Measurements from ENCODE around the gene SLC4A7.
"Not testable (repeated sequence)": the region's sequence is repeated elsewhere in the genome, so short reads cannot be mapped to it uniquely, and the experiment has no call there.

The SLC4A7 gene

DNA sequence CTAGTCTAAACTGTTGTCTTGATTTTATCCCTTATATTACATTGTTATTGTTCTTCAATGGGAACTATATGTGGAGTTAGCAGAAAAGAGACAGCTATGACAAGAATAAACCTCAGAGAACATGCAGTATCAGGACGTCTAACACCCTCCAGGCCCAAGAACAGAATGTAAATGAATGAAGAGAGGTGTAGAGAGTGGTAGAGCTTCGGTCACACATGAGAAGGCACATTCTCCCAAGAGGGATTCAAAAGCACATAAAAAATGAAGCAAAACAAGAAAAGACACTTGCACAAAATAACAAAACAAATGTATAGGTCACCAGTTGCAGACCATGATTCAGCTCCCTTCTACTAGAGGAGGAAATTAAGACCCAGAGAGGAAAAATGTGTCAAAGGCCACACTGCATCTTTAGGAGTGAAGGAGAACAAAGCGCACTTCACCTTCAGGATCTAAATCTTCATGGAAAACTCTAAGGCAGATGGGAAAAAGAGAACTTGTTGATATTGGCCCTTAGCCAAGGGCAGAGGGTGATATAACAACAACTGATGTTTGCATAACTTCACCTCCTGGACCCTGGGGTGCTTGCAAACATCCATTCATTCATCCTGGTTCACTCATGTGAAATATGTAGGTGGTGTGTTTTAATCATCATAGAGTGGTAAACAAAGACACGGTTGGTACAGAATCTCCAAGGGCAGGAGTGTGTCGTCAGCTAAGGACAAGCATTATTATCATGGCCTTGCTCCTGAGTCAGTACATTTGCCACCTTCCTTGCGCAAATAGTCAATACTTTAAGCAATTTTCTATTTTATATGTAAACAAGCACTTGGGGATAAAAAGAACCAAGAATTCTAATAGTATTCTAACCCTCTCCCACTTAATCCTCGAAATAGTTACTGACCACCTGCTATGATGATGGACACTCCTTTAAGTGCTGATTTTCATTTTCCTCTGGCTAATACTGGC, 123.8 kb downstream of the SLC4A7 start:
- DNase-seq (ENCODE audit: low read depth, low spot score) = peak; percentile 63

DNA sequence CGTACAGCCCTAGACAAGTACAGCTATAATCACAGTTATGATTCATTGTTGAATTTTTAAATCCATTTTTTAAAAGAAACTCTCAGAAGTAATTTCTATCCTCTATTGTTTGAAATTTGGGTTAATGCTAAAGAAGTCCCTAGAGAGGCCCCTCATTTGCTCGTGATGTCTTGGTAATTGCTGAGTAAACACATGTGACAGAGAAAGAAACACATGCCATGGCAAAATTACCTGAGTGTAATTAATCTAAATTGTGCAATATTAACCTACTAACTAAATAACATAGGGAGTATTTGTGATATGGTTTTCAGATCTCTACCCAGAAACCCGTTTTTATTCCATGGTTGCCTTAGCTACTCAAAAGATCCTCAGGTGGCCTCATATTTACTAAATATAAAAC, 125.8 kb downstream of the SLC4A7 start:
- no peak for DNase-seq (ENCODE audit: low read depth, low spot score)

- no peak for DNase-seq (ENCODE audit: low read depth, low spot score)
Measured at GRCh38 chr3:27357665-27358258, 126.4 kb downstream of the SLC4A7 start.

DNA sequence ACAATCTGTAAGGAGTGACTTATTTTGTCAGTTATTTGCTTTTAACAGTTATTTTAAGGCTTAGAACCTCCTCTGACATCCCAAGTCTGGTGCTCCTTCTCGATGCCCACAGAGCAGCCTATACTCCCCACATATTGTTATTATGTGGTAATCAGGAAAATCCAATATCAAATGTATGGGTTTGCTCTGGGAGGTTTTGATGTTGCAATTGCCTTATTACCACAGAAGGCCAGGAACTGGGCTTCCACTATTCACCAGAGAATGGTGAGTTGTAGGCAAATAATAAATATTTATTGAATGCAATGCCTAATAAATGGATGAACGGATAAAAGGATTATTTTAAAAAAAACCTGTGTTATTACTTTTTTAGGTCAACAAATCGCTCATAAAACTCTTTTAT, 127.2 kb downstream of the SLC4A7 start:
- DNase-seq (ENCODE audit: low read depth, low spot score) = no peak

GRCh38 chr3:27354588-27355203, 129.5 kb downstream of the SLC4A7 start:
- no peak for DNase-seq (ENCODE audit: low read depth, low spot score)

- no peak for DNase-seq (ENCODE audit: low read depth, low spot score)
Measured at GRCh38 chr3:27354161-27354560, 130.0 kb downstream of the SLC4A7 start.

GRCh38 chr3:27353221-27353620, 131.0 kb downstream of the SLC4A7 start:
- DNase-seq (ENCODE audit: low read depth, low spot score) = no peak

- DNase-seq (ENCODE audit: low read depth, low spot score) = no peak
Measured at GRCh38 chr3:27352047-27352446, 132.1 kb downstream of the SLC4A7 start.

DNA sequence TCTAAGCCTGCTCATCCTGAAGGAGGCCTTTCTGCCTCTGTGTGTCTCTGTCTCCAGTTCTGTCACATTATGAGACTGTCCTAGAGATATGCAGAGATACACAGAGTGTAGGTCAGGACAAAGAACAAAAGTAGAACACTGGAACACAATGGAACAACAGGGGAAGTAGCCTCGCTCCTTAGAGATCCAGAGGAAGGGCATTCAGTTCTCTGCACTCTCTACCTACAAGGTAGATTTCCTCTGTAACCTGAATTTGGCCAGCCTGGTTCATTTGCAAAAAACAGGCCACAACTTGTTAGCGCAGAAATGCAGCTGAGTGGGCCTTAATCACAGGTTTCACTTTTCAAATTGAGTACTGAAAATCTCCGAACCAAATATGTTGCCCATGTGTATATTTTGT, 134.4 kb downstream of the SLC4A7 start:
- DNase-seq (ENCODE audit: low read depth, low spot score) = no peak

DNA sequence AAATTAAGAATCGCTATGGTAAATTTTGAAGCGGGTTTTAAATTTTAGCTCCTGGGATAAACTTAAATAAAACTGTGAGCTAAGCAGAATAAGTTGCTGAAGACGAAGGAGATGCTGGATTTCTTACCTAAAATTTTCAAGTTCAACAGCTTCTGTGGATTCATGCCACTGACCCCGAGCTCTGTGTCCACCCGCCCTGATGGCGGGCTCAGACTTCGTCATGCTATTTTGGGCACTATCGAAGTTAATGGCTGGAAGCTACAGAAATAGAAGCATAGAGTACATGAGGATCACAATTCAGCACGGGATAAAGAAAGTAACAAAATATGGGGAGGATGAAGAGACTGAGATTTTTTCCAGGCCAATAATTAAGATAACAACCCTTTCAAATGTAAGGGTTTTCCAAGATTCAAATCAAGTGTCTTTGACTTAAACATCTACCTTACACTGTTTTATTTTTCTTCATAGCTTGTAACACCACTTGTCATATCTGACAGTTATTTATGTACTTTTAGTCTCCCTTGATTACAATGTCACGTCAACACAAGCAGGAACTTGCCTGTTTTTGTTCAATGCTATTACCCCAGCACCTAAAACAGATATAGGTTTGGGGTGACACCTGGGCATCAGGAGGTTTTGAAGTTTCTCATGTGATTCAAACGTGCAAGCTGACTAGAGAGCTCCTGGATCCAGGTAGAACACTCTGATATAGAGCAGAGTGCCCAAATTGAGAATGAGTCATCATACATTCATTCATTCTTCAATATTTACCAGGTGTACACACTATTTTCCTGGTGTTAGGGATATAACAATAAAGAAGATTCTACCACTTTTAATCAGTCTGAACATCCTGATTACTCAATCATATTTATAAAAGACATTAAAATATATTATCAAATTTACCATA, 138.0 kb downstream of the SLC4A7 start:
- no peak for DNase-seq (ENCODE audit: low read depth, low spot score)

GRCh38 chr3:27345493-27345892, 138.7 kb downstream of the SLC4A7 start:
- no peak for DNase-seq (ENCODE audit: low read depth, low spot score)

GRCh38 chr3:27345045-27345444, 139.1 kb downstream of the SLC4A7 start:
- DNase-seq (ENCODE audit: low read depth, low spot score) = no peak

- DNase-seq (ENCODE audit: low read depth, low spot score) = no peak
Measured at GRCh38 chr3:27344192-27344591, 140.0 kb downstream of the SLC4A7 start.

DNA sequence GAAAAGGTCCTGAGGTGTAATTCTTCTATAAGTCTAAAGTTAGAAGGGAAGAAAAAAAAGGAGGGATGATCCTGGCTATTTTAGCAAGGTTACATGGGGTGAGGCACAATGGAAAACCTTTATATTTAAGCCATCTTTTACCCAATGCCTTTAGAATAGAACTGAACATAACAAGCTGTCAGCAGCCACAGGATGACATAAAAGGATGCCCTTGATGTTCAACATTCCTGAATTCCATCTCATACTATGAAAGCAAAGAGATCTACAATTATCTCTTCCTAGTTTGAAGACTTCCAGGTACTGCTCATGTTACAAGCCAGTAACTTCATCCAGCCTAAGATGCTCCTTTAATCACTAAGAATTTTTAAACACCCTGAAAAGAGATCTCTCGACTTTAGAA, 141.9 kb downstream of the SLC4A7 start:
- no peak for DNase-seq (ENCODE audit: low read depth, low spot score)

- DNase-seq (ENCODE audit: low read depth, low spot score) = no peak
Measured at GRCh38 chr3:27340534-27340933, 143.7 kb downstream of the SLC4A7 start.

DNA sequence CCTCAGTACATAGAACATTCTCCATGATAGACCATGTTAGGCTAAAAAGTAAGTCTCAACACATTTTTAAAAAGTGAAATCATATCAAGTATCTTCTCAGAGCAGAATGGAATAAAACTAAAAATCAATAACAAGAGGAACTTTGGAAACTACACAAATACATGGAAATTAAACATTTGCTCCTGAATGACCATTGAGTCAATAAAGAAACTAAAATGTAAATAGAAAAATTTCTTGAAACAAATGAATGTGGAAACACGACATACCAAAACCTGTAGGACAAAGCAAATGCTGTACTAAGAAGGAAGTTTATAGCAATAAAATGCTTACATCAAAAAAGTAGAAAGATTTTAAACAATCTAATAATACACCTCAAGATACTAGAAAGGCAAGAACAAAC, 148.6 kb downstream of the SLC4A7 start:
- DNase-seq (ENCODE audit: low read depth, low spot score) = no peak

GRCh38 chr3:27333843-27334242, 150.3 kb downstream of the SLC4A7 start:
- DNase-seq (ENCODE audit: low read depth, low spot score) = no peak

- DNase-seq (ENCODE audit: low read depth, low spot score) = not testable (repeated sequence)
Measured at GRCh38 chr3:27328982-27329762, 155.0 kb downstream of the SLC4A7 start.

- DNase-seq (ENCODE audit: low read depth, low spot score) = peak; percentile 37
Measured at GRCh38 chr3:27326629-27327545, 157.3 kb downstream of the SLC4A7 start.

DNA sequence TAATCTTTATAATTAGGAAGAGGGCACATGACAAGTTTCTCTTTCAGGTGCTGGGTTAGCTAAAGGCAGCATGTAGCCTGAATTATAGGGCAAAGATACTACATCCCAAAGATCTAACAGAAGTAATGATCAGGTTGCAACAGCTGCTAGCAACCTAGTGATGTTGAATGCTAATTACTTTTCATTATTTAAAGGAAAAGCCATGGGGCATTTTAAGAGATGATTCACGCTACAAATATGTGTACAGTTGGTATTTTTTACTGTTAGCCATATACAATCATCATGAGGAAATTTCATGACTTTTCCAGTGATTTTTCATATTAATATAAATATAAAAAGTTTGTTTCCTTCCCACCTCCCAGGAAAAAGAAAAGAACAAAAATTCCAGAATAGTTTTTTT, 158.0 kb downstream of the SLC4A7 start:
- no peak for DNase-seq (ENCODE audit: low read depth, low spot score)

Data from brain pericyte (primary cell).